NOMO-1 (cell line): Measurements from ENCODE around the gene HLX.
A peak's percentile ranks its signal among the peaks of the same experiment; 100 is the strongest.

Experiments used
- DNase-seq, 2 experiments: peaks; one replicate each; lab custom pipeline; 2025; ENCODE audit not compliant: unreplicated experiment in 2 of 2; lab: John Stamatoyannopoulos, UW

HLX gene

GRCh38 chr1:220895412-220895946 lies 16.2 kb downstream of the HLX start:
- DNase-seq = no peak

GRCh38 chr1:220896092-220896491 lies 16.8 kb downstream of the HLX start:
- no peak for DNase-seq

GRCh38 chr1:220900842-220901241 lies 21.6 kb downstream of the HLX start:
- no peak for DNase-seq

- no peak for DNase-seq
Observed at GRCh38 chr1:220901881-220902280, 22.6 kb downstream of the HLX start.

- DNase-seq = no peak
Observed at GRCh38 chr1:220902916-220903315, 23.7 kb downstream of the HLX start.

GRCh38 chr1:220904876-220905275 lies 25.6 kb downstream of the HLX start:
- no peak for DNase-seq

GRCh38 chr1:220905650-220906560 lies 26.7 kb downstream of the HLX start:
- no peak for DNase-seq

- DNase-seq = no peak
Observed at GRCh38 chr1:220906561-220907334, 27.5 kb downstream of the HLX start.

GRCh38 chr1:220908757-220909156 lies 29.5 kb downstream of the HLX start:
- peak; percentile 29 to 53 for DNase-seq

- no peak for DNase-seq
Observed at GRCh38 chr1:220910021-220910420, 30.8 kb downstream of the HLX start.

- peak; percentile 71 to 73 for DNase-seq
Observed at GRCh38 chr1:220914283-220915116, 35.3 kb downstream of the HLX start.

GRCh38 chr1:220915117-220915440 lies 35.8 kb downstream of the HLX start:
- DNase-seq = no peak

GRCh38 chr1:220915954-220916353 lies 36.7 kb downstream of the HLX start:
- DNase-seq = no peak

GRCh38 chr1:220917101-220917500 lies 37.9 kb downstream of the HLX start:
- DNase-seq = no peak

GRCh38 chr1:220917535-220918209 lies 38.4 kb downstream of the HLX start:
- no peak for DNase-seq

- no peak for DNase-seq
Observed at GRCh38 chr1:220918285-220918951, 39.2 kb downstream of the HLX start.

GRCh38 chr1:220920967-220921366 lies 41.7 kb downstream of the HLX start:
- DNase-seq = no peak

GRCh38 chr1:220921498-220921897 lies 42.3 kb downstream of the HLX start:
- DNase-seq = no peak

GRCh38 chr1:220921971-220922635 lies 42.9 kb downstream of the HLX start:
- DNase-seq = no peak
